H1 (cell line): Measurements from ENCODE around the gene TPPP3. TPM values are rescaled to one million over a fixed set of nuclear protein-coding genes. Genes with fewer than 3 reads are reported as not detected.

Experiments
- CTCF ChIA-PET: fragments of 300-600 bp; sonication (Branson Sonifier 250); formaldehyde crosslinking; loops from one replicate; lab custom pipeline; 2021; ENCODE audit not compliant: partially characterized antibody; lab: Charles Lee
- POLR2A ChIA-PET: fragments of 300-600 bp; sonication (Branson Sonifier 250); formaldehyde crosslinking; loops from one replicate; lab custom pipeline; 2021; ENCODE audit warnings: inconsistent platforms; ENCODE audit not compliant: partially characterized antibody; lab: Charles Lee
- DNase-seq, 2 experiments: peaks; one replicate each; pipeline versions ENCODE4 v3.0.0 to v3.0.0-alpha.2; 2010 to 2022; ENCODE audit warnings: low spot score in 2 of 2, low read depth in 1 of 2, mixed read lengths in 1 of 2
- FAIRE-seq: peaks from 2 replicates; lab custom pipeline; 2011; peaks lifted over from hg19 to GRCh38; lab: Jason Lieb, UNC
- H2AFZ ChIP-seq: 2 replicates; pipeline ENCODE4 v1.8.1; 2012; ENCODE audit warnings: low read length, inconsistent platforms
- H2AK5ac ChIP-seq: 2 replicates; pipeline ENCODE4 v1.6.1; 2013; ENCODE audit warnings: low read depth, low read length
- H2BK120ac ChIP-seq: replicated peaks from 2 replicates; pipeline ENCODE3; 2013; ENCODE audit warnings: low read depth, low read length, inconsistent platforms
- H2BK12ac ChIP-seq: 2 replicates; pipeline ENCODE4 v1.6.1; 2013; ENCODE audit warnings: low read depth, low read length
- H2BK15ac ChIP-seq: 2 replicates; pipeline ENCODE4 v1.6.1; 2013; ENCODE audit warnings: low read length
- H2BK20ac ChIP-seq: 2 replicates; pipeline ENCODE4 v1.6.1; 2013; ENCODE audit warnings: low read length
- H2BK5ac ChIP-seq: 2 replicates; pipeline ENCODE4 v1.6.1; 2013; ENCODE audit warnings: low read depth, low read length
- H3K14ac ChIP-seq: 2 replicates; pipeline ENCODE4 v1.6.1; 2013; ENCODE audit warnings: inconsistent platforms; ENCODE audit not compliant: insufficient read length
- H3K18ac ChIP-seq: 2 replicates; pipeline ENCODE4 v1.6.1; 2013; ENCODE audit warnings: low read length; ENCODE audit errors: extremely low read depth
- H3K23ac ChIP-seq: 2 replicates; pipeline ENCODE4 v1.6.1; 2013; ENCODE audit warnings: inconsistent platforms; ENCODE audit not compliant: insufficient read length
- H3K23me2 ChIP-seq: 2 replicates; pipeline ENCODE4 v1.6.1; 2013; ENCODE audit warnings: low read depth, low read length
- H3K27ac ChIP-seq: 2 replicates; pipeline ENCODE4 v1.6.1; 2011; ENCODE audit warnings: low read depth, low read length, inconsistent platforms
- H3K27me3 ChIP-seq, 4 experiments: replicated peaks in 1 of 4; 1 replicate in 1 of 4; 2 replicates in 3 of 4; pipeline versions ENCODE4 v1.6.1 to v1.8.1; 2011 to 2013; ENCODE audit warnings: low read length in 3 of 4, mild to moderate bottlenecking in 3 of 4, inconsistent platforms in 2 of 4, mixed read lengths in 2 of 4, moderate library complexity in 1 of 4; ENCODE audit not compliant: control insufficient read depth in 3 of 4, insufficient read depth in 3 of 4; ENCODE audit errors: extremely low read depth in 1 of 4
- H3K36me3 ChIP-seq, 4 experiments: 2 replicates each; pipeline versions ENCODE4 v1.6.1 to v1.8.1; 2011 to 2013; ENCODE audit warnings: mild to moderate bottlenecking in 4 of 4, low read length in 3 of 4, moderate library complexity in 2 of 4, control low read depth in 1 of 4, inconsistent platforms in 1 of 4; ENCODE audit not compliant: insufficient read depth in 4 of 4, control insufficient read depth in 2 of 4
- H3K4ac ChIP-seq: replicated peaks from 2 replicates; pipeline ENCODE3; 2013; ENCODE audit warnings: low read length, low read depth, mixed read lengths, inconsistent platforms; ENCODE audit not compliant: insufficient read length
- H3K4me1 ChIP-seq, 4 experiments: replicated peaks in 1 of 4; 1 replicate in 1 of 4; 2 replicates in 3 of 4; pipeline versions ENCODE4 v1.6.1 to v1.8.1; 2011 to 2013; ENCODE audit warnings: low read length in 3 of 4, inconsistent platforms in 2 of 4, mixed read lengths in 1 of 4; ENCODE audit not compliant: insufficient read depth in 4 of 4, control insufficient read depth in 3 of 4
- H3K4me2 ChIP-seq, 2 experiments: 2 replicates each; pipeline versions ENCODE4 v1.6.1 to v1.8.1; 2011 to 2013; ENCODE audit warnings: low read depth in 2 of 2, low read length in 2 of 2, control low read depth in 1 of 2, inconsistent platforms in 1 of 2, mild to moderate bottlenecking in 1 of 2; ENCODE audit not compliant: insufficient read depth in 1 of 2
- H3K4me3 ChIP-seq, 4 experiments: fragments of 200-600, 300-600 bp in 1 of 4; sonication (generic), shearing (Covaris generic), sonication (Bioruptor Twin) in 1 of 4; 2 replicates each; pipeline versions ENCODE4 v1.5.1 to v1.8.1; 2011 to 2016; ENCODE audit warnings: low read length in 4 of 4, low read depth in 3 of 4, control low read depth in 2 of 4, inconsistent platforms in 2 of 4, mild to moderate bottlenecking in 2 of 4, mixed read lengths in 1 of 4, moderate library complexity in 1 of 4; ENCODE audit not compliant: insufficient read depth in 2 of 4; ENCODE audit errors: extremely low read depth in 1 of 4
- H3K56ac ChIP-seq: replicated peaks from 2 replicates; pipeline ENCODE3; 2013; ENCODE audit warnings: low read depth, mild to moderate bottlenecking, mixed read lengths, low read length, inconsistent platforms; ENCODE audit not compliant: insufficient read length
- H3K79me1 ChIP-seq: 2 replicates; pipeline ENCODE4 v1.6.1; 2013; ENCODE audit warnings: low read depth, low read length, control low read depth
- H3K79me2 ChIP-seq, 2 experiments: 2 replicates each; pipeline versions ENCODE4 v1.6.1 to v1.8.1; 2012 to 2013; ENCODE audit warnings: low read length in 2 of 2, mild to moderate bottlenecking in 2 of 2, inconsistent platforms in 1 of 2; ENCODE audit not compliant: insufficient read depth in 2 of 2, control insufficient read depth in 1 of 2
- H3K9ac ChIP-seq, 4 experiments: replicated peaks in 1 of 4; 1 replicate in 1 of 4; 2 replicates in 3 of 4; pipeline versions ENCODE4 v1.6.1 to v1.8.1; 2011 to 2013; ENCODE audit warnings: low read depth in 3 of 4, low read length in 3 of 4, control low read depth in 2 of 4, mild to moderate bottlenecking in 2 of 4, moderate library complexity in 2 of 4, inconsistent platforms in 1 of 4; ENCODE audit errors: extremely low read depth in 1 of 4
- H3K9me3 ChIP-seq, 2 experiments: 2 replicates each; pipeline versions ENCODE4 v1.6.1 to v1.8.1; 2012 to 2013; ENCODE audit warnings: mild to moderate bottlenecking in 2 of 2, moderate library complexity in 2 of 2, control low read depth in 1 of 2, inconsistent platforms in 1 of 2, low read depth in 1 of 2, low read length in 1 of 2, mixed read lengths in 1 of 2; ENCODE audit not compliant: insufficient read depth in 2 of 2
- H4K20me1 ChIP-seq, 2 experiments: replicated peaks in 1 of 2; 2 replicates each; pipeline versions ENCODE3 to v1.8.1; 2011 to 2013; ENCODE audit warnings: inconsistent platforms in 2 of 2, low read length in 2 of 2, mild to moderate bottlenecking in 1 of 2; ENCODE audit not compliant: insufficient read depth in 2 of 2, control insufficient read depth in 1 of 2
- H4K5ac ChIP-seq: 2 replicates; pipeline ENCODE4 v1.6.1; 2013; ENCODE audit warnings: low read length, low read depth, mixed read lengths, inconsistent platforms; ENCODE audit not compliant: insufficient read length
- H4K8ac ChIP-seq: 2 replicates; pipeline ENCODE4 v1.8.0; 2013; ENCODE audit warnings: mild to moderate bottlenecking, moderate library complexity, low read length, inconsistent platforms; ENCODE audit not compliant: insufficient read depth; ENCODE audit errors: extremely low read depth
- H4K91ac ChIP-seq: replicated peaks from 2 replicates; pipeline ENCODE3; 2013; ENCODE audit warnings: low read length, mixed read lengths, inconsistent platforms; ENCODE audit not compliant: insufficient read length
- RNF2 ChIP-seq: fragments of 200-900, 300-1000 bp; sonication (generic); IDR thresholded peaks from 2 replicates; pipeline ENCODE4 v1.7.1; 2016; ENCODE audit warnings: borderline replicate concordance, low read depth, mild to moderate bottlenecking, antibody characterized with exemption, low read length; ENCODE audit not compliant: poor library complexity, severe bottlenecking; ENCODE audit errors: missing control alignments
- SIRT6 ChIP-seq: IDR thresholded peaks from one replicate; pipeline ENCODE4 v1.7.1; 2012; ENCODE audit warnings: low read length, inconsistent platforms
- WGBS, 2 experiments: shearing (Covaris generic) in 1 of 2; methylation state at CpG; one replicate each; pipeline versions ENCODE4 v1.1.6 to v1.1.7; 2013 to 2015; ENCODE audit warnings: low lambda C conversion rate in 2 of 2, mixed read lengths in 2 of 2, inconsistent platforms in 1 of 2, low coverage in 1 of 2, missing lambda C conversion rate in 1 of 2; ENCODE audit not compliant: insufficient replicate concordance in 2 of 2, insufficient coverage in 1 of 2, insufficient read length in 1 of 2; ENCODE audit errors: extremely low coverage in 1 of 2, missing lambda C conversion rate in 1 of 2; 5-methylcytosine and 5-hydroxymethylcytosine counted together
- polyA plus RNA-seq, 7 experiments: library from polyadenylated mRNA; depleted of rRNA in 3 of 7; stranded (reverse) in 5 of 7; unstranded in 2 of 7; fragments of >200 nt in 5 of 7; fragments of 200-250 nt in 2 of 7; gene quantifications; 1 replicate in 5 of 7; 2 replicates in 1 of 7; 4 replicates in 1 of 7; pipeline versions ENCODE4 v1.2.1 to v1.2.3, GENCODE V29; 2011 to 2013; ENCODE audit warnings: missing spikeins in 2 of 7, mixed read lengths in 2 of 7
- total RNA-seq: library from RNA; stranded (reverse); fragmentation: NEBNext Ultra II Directional; extraction: Animal tissue kit (Norgen Biotek cat#: 25700); gene quantifications from 2 replicates; pipeline ENCODE4 v1.2.1, GENCODE V29; 2021
- TF ChIP-seq, protein P1 (sequence below): IDR thresholded peaks from 2 replicates; pipeline ENCODE4 v1.6.1; 2011; ENCODE audit warnings: low read length, improper control_type of control experiment

Gene TPPP3
- total and polyA plus RNA-seq, 2 of the 8 experiments (the other 6 are each of a cell fraction or from before 2014, with no cell fraction given), result 0.77 to 1.0 TPM

DNA sequence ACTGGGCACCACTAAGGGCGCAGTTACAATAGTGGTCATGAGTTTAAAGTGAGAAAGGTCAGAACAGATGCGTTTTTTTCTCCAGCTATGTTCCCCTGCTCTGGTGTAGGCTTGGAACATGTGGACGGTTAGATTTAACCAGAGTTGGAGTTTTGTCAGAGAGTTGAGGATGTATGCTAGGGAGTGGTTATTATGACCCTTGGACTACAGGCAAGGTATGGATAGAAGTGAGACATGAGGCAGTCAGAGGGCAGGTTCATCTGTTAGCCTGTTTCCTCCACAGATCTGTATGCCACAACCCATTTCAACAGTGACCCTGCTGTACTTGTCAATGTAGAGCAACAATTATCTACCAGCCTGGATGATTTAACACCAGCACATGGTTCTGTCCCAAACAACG lies 22.6 kb downstream of the TPPP3 start:
- Histone ChIP-seq H3K56ac (no peak overlapping the region), H3K27me3 (peaks cover 0 to 5% (median 0%) of the 10 kb centered on the region in 4 experiments; a peak in 3 of 7 replicates), H3K27ac (no peak overlapping the region), H2BK120ac (no peak overlapping the region), H4K5ac (no peak overlapping the region), H3K4me3 (no peak overlapping the region), H4K20me1 (no peaks in the 10 kb centered on the region), H3K23me2 (no peaks in the 10 kb centered on the region), H3K9ac (no peak overlapping the region), H2AFZ (no peak overlapping the region), H3K18ac (no peak overlapping the region), H4K8ac (no peak overlapping the region), H3K79me1 (no peaks in the 10 kb centered on the region), H3K4me1 (no peaks in the 10 kb centered on the region), H2AK5ac (no peak overlapping the region), H3K4me2 (no peak overlapping the region), H3K14ac (no peak overlapping the region), H2BK15ac (no peak overlapping the region), H2BK20ac (no peak overlapping the region), H2BK5ac (no peak overlapping the region), H3K9me3 (no peaks in the 10 kb centered on the region), H3K79me2 (no peaks in the 10 kb centered on the region), H3K36me3 (no peaks in the 10 kb centered on the region), H3K23ac (no peak overlapping the region), H4K91ac (no peak overlapping the region), H2BK12ac (no peak overlapping the region), H3K4ac (no peak overlapping the region)
- WGBS, 2 experiments, result 89% methylated on average over 4 of the region's 4 CpGs; no CpG with 5 or more reads in 1 of the 2 experiments
- DNase-seq (no peak), FAIRE-seq (no peak)
- CTCF ChIA-PET, result interaction anchor here (0.7 to 1.3 kb wide), 2 partner anchors 23 to 53 kb away, joined by 3 to 5 read pairs; partner anchors contain the start of gene TPPP3
- POLR2A ChIA-PET, result interaction anchor here (0.7 kb wide), 1 partner anchor 19 kb away, joined by 3 read pairs; no protein-coding TSS in a partner anchor
- TF ChIP-seq RNF2, result no peak
- TF ChIP-seq, protein P1, sequence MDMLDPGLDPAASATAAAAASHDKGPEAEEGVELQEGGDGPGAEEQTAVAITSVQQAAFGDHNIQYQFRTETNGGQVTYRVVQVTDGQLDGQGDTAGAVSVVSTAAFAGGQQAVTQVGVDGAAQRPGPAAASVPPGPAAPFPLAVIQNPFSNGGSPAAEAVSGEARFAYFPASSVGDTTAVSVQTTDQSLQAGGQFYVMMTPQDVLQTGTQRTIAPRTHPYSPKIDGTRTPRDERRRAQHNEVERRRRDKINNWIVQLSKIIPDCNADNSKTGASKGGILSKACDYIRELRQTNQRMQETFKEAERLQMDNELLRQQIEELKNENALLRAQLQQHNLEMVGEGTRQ, result no peak
- TF ChIP-seq SIRT6, result no peak
